NOMO-1 (cell line): ENCODE data around the gene GAB3.

Experiments
- DNase-seq, 2 experiments: peaks; one replicate each; lab custom pipeline; 2025; ENCODE audit not compliant: unreplicated experiment in 2 of 2; lab: John Stamatoyannopoulos, UW

Gene GAB3

GRCh38 chrX:154750301-154751202 is at the start of gene GAB3:
Gene GAB3, minus strand, starts transcription at chrX:154751077. Its CDS starts 52 bp downstream, at chrX:154751025.
- DNase-seq = peak; percentile 11 to 39

- DNase-seq = no peak
Observed at GRCh38 chrX:154799556-154800348, 48.9 kb upstream of the GAB3 start.

GRCh38 chrX:154797006-154797405 is 46.1 kb upstream of the GAB3 start:
- DNase-seq = no peak

GRCh38 chrX:154795016-154795415 is 44.1 kb upstream of the GAB3 start:
- DNase-seq = no peak

- DNase-seq = no peak
Observed at GRCh38 chrX:154793084-154793795, 42.4 kb upstream of the GAB3 start.

- DNase-seq = no peak
Observed at GRCh38 chrX:154791939-154792338, 41.1 kb upstream of the GAB3 start.

GRCh38 chrX:154791467-154791866 is 40.6 kb upstream of the GAB3 start:
- no peak for DNase-seq

GRCh38 chrX:154785716-154786115 is 34.8 kb upstream of the GAB3 start:
- no peak for DNase-seq

GRCh38 chrX:154784149-154784995 is 33.5 kb upstream of the GAB3 start:
- DNase-seq = peak; percentile 21 to 29

- DNase-seq = no peak
Observed at GRCh38 chrX:154780968-154781367, 30.1 kb upstream of the GAB3 start.

GRCh38 chrX:154779261-154779660 is 28.4 kb upstream of the GAB3 start:
- peak in 1 of 2 experiments; percentile 6 for DNase-seq

GRCh38 chrX:154776753-154777152 is 25.9 kb upstream of the GAB3 start:
- DNase-seq = no peak

- DNase-seq = no peak
Observed at GRCh38 chrX:154775419-154776349, 24.8 kb upstream of the GAB3 start.

GRCh38 chrX:154774622-154775021 is 23.7 kb upstream of the GAB3 start:
- DNase-seq = no peak

GRCh38 chrX:154762537-154763296 is 11.8 kb upstream of the GAB3 start, which contains the start of gene DKC1:
Gene DKC1, plus strand, starts transcription at chrX:154762864. Its CDS starts 102 bp downstream, at chrX:154762966.
- peak; percentile 84 to 94 for DNase-seq

- DNase-seq = no peak
Observed at GRCh38 chrX:154761977-154762536, 11.2 kb upstream of the GAB3 start.

GRCh38 chrX:154758696-154759095 is 7.8 kb upstream of the GAB3 start:
- DNase-seq = no peak
